Suppressor macrophage (primary cell): Measurements from ENCODE around the gene ATRNL1.
"Not testable (repeated sequence)": the region's sequence is repeated elsewhere in the genome, so short reads cannot be mapped to it uniquely, and the experiment has no call there.

ENCODE experiments used
- DNase-seq, 4 experiments: peaks; one replicate each; pipeline ENCODE4 v3.0.0-alpha.2; 2020 to 2022

The ATRNL1 gene

GRCh38 chr10:115432188-115432819 is 339.1 kb downstream of the ATRNL1 start:
- DNase-seq: peak in 2 of 4 experiments; percentile 1 to 11

DNA sequence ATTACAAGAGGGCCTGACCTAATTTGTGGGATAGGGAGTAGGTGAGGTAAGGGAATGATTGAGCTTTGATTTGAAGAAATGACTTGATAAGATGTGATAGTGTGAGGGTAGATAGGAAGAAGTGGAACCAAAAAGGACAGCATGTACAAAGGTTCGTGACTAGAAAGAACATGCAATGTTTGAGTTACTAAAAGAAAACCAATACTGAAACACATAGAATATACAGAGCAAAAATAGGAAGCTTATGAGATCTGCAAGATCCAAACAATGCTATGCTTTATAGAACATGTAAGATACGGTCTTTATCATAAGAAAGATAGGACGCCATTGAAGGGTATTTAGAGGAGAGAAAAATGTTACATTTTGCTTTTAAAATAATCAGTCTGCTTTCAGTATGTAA is 343.8 kb downstream of the ATRNL1 start:
- DNase-seq: no peak

DNA sequence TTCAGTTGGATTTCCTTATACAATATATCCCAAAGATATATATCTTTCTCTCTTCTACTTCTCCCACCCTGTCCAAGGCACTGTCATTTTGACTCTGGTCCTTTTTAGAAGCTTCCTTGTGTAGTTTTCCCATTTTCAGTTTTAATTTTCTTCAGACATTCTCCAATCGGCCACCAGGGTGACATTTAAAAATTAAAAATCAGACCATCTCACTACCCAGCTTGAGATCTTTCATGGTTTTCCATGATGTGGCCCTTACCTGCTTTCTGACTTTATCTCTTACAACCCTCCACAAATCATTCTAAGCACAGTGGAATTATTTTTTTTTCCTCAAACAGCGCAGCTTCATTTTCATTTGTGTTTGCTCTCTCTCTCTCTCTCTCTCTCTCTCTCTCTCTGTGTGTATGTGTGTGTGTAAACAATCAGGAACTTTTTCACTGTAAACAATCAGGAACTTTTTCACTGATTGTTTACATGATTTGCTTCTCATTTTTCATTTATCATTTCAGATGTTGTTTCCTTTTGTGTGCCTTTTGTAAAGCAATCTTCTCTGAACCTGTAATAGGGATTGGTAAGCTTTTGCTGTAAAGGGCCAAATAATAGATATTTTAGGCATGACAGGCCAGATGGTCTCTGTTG is 348.9 kb downstream of the ATRNL1 start:
- DNase-seq: no peak

- DNase-seq: no peak
Measured at GRCh38 chr10:115456812-115457211, 363.6 kb downstream of the ATRNL1 start.

DNA sequence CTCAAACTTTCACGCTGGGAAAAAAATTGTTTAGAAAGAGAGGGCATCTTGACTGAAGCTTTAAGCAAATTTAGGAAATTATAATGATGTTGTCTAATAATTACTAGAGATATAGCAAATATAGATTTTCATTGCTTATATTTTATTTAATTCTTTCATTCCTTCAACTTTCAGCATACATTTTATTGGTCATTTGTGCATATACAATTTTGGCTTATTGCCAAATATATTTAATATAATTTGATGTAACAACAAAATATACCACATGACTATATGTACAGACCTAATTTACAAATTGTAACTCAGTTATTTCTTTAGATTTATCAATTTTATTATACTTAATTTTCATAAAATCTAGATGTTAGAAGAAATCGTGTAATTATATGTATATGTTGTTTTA is 390.1 kb downstream of the ATRNL1 start:
- no peak for DNase-seq

- no peak for DNase-seq
Measured at GRCh38 chr10:115491526-115492140, 398.5 kb downstream of the ATRNL1 start.

- DNase-seq: no peak
Measured at GRCh38 chr10:115503546-115503945, 410.4 kb downstream of the ATRNL1 start.

DNA sequence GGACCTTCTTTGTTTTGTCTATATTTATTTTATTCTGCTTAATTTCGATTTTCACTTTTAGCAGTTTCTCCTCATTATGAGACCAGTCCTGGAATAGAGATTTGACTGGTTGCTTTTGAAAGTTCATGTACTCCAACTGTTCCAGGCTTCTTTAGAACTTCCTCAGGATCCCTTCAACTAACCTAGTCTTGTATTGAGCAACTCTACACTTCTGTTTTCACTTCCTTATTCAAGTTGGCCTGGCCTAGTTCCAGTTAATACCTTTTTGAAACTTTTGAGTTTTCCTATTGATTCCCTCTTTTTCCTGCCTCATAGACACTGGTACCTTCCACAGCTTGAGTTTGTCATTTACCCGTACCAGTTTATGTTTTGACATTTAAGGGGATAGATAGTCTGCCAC is 421.7 kb downstream of the ATRNL1 start:
- DNase-seq: peak in 3 of 4 experiments; percentile 3 to 40 (median 35)

DNA sequence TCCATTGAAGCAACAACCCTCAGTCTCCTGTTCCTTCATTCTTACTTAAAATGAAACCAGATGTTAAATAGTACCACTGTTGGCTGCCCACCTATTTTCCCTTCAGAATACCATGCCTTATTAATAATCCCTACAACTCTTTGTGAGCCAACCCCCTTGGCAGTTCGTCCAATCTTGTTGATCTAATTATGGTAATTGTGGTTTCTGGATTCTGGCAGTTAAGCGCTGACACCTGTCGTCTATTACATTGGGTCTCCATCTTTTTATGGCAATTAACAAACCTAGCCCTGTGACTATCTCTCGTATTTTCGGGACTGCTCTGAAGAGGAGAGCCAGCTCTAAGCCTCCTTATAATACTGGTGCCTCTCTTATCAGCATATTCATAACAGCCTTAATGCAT is 432.0 kb downstream of the ATRNL1 start:
- no peak for DNase-seq

DNA sequence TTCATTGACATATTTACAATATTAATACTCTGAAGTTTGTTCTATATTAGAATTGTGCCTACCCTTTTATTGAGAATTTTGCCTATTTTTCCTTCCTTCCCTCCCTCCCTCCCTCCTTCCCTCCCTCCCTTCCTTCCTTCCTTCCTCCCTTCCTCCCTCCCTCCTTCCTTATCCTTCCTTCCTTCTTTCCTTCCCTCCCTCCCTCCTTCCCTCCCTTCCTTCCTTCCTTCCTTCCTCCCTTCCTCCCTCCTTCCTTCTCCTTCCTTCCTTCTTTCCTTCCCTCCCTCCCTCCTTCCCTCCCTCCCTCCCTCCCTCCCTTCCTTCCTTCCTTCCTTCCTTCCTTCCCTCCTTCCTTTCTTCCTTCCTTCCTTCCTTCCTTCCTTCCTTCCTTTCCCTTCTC is 434.5 kb downstream of the ATRNL1 start:
- DNase-seq: not testable (repeated sequence)

DNA sequence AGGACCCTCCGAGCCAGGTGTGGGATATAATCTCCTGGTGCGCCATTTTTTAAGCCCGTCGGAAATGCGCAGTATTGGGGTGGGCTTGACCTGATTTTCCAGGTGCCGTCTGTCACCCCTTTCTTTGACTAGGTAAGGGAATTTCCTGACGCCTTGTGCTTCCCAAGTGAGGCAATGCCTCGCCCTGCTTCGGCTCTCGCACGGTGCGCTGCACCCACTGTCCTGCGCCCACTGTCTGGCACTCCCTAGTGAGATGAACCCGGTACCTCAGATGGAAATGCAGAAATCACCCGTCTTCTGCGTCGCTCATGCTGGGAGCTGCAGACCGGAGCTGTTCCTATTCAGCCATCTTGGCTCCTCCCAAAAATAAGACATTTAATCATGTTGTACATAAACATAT is 443.2 kb downstream of the ATRNL1 start:
- not testable (repeated sequence) for DNase-seq

DNA sequence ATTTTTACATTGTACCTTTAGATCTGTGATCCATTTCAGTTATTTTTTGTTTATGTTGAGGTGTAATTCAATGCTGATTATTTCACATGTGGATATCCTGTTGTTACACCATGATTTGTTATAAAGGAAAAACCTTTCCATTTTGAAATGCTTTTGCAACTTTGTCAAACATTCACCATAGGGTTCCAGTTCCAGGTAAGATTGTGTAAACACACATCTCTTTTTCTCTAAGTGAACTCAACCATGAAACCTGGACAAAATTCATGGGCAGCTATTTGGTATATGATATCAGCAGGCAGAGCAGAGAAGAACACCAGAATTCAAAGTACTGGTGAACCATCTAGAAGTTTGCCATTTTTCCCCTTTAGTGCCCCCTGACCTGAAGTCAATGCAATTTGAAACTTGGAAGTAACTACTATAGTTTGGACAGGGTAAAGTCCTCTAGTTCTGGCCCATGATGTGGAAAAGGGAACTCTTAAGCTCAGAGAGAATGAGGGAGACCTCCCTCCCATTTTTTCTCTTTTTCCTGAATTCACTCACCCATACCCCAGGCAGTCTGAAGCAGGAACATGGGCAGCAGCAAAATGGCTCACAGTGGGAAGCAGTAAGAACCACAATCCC is 446.1 kb downstream of the ATRNL1 start:
- DNase-seq: no peak

- DNase-seq: no peak
Measured at GRCh38 chr10:115555887-115556402, 462.8 kb downstream of the ATRNL1 start.

GRCh38 chr10:115558252-115558651 is 465.1 kb downstream of the ATRNL1 start:
- no peak for DNase-seq

GRCh38 chr10:115566867-115567266 is 473.7 kb downstream of the ATRNL1 start:
- no peak for DNase-seq

GRCh38 chr10:115572740-115573455 is 479.7 kb downstream of the ATRNL1 start:
- peak in 2 of 4 experiments; percentile 6 to 10 for DNase-seq

- no peak for DNase-seq
Measured at GRCh38 chr10:115580239-115580638, 487.1 kb downstream of the ATRNL1 start.

DNA sequence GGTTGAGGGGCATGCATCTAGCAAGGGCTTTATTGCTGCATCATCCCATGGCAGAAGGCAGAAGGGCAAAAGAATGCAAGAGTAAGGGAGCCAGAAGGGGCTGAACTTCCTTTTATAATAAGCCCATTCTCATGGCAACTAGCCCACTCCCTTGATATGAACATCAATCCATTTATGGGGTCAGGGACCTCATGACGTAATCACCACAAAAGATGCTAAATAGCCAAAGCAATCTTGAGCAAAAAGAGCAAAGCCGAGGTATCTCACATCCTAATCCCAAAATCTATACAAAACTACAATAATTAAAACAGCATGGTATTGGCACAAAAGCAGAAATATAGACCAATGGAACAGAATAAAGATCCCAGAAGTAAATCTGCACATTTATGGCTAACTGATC is 499.9 kb downstream of the ATRNL1 start:
- DNase-seq: no peak

- no peak for DNase-seq
Measured at GRCh38 chr10:115604627-115605026, 511.5 kb downstream of the ATRNL1 start.

- DNase-seq: no peak
Measured at GRCh38 chr10:115606086-115606485, 512.9 kb downstream of the ATRNL1 start.

DNA sequence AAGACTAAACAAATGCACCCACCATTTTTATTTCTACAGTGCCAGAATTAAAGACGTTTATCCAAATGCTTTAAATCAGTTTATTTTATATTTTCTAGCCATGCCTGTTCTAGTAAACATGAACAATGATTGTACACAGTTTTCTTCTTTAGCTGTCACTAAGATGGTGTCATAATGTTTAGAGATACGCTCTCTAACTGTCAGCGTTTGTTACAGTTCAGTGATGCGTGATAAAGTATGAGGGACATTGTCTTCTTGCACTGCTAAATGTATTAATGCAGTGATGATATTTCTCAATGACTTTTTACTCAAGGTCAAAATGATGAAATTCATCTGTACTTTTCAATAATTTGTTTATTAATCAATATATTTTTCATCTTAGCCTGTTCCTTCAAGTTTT is 513.6 kb downstream of the ATRNL1 start:
- no peak for DNase-seq

DNA sequence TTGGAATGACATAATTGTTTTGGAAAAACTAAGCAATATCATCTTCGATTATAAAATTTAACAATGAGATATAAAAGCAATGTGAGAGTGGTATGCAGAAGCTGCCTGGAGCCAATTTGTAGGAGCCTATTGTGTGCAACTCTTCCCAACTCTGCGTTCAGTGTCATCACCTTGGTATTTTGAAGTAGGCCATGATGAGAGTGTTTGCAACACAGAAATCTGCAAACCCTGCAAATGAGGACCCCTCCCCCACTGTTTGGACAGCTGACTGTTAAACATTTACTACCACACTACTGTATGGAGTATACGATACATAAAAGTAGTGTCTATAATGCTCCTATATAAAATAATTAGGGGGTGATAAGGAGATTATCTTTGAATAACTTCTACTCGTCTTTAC is 531.3 kb downstream of the ATRNL1 start:
- no peak for DNase-seq

DNA sequence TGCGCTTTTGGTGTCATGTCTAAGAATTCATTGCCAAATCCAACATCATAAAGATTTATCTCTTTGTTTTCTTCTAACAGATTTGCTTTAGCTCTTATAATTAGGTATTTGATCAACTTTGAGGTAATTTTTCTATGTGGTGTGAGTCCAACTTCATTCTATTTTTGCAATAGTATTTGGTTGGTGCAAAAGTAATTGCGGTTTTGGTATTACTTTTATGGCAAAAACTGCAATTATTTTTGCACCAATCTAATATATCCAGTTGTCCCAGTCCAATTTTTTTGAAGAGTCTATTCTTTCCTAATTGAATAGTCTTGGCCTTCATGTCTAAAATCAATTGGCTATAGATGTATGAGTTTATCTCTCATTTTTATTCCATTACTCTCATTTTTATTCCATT is 535.5 kb downstream of the ATRNL1 start:
- DNase-seq: no peak
